WTC11 (cell line): ENCODE data around the gene UQCC3.

ENCODE experiments used
- CDX4 ChIP-seq: fragments of 250-450 bp; sonication (Bioruptor Pico); IDR thresholded peaks from 2 replicates; pipeline ENCODE4 v1.9.0; 2021; ENCODE audit warnings: moderate library complexity, mild to moderate bottlenecking, inconsistent platforms, borderline replicate concordance
- CREB1 ChIP-seq: sonication (generic); formaldehyde crosslinking; IDR thresholded peaks from 2 replicates; pipeline ENCODE4 v1.8.0; 2023; ENCODE audit warnings: mild to moderate bottlenecking, missing genetic modification reagents
- CTCF ChIP-seq: fragments of 200-600 bp; IDR thresholded peaks from 2 replicates; pipeline ENCODE4 v1.8.0; 2022; ENCODE audit warnings: antibody characterized with exemption
- ELF4 ChIP-seq: sonication (generic); formaldehyde crosslinking; IDR thresholded peaks from 2 replicates; pipeline ENCODE4 v1.8.1; 2022; ENCODE audit warnings: low read depth, mild to moderate bottlenecking, moderate library complexity, missing genetic modification reagents
- FOXK1 ChIP-seq: sonication (generic); formaldehyde crosslinking; IDR thresholded peaks from 2 replicates; pipeline ENCODE4 v1.8.0; 2022; ENCODE audit warnings: mild to moderate bottlenecking, moderate library complexity, missing genetic modification reagents
- HMGXB4 ChIP-seq: sonication (generic); formaldehyde crosslinking; IDR thresholded peaks from 2 replicates; pipeline ENCODE4 v1.8.1; 2023; ENCODE audit warnings: mild to moderate bottlenecking, moderate library complexity, missing genetic modification reagents
- JAZF1 ChIP-seq: fragments of 250-450 bp; sonication (Bioruptor Pico); IDR thresholded peaks from 2 replicates; pipeline ENCODE4 v1.9.0; 2021; ENCODE audit warnings: moderate library complexity, mild to moderate bottlenecking, inconsistent platforms
- MAX ChIP-seq: sonication (generic); formaldehyde crosslinking; IDR thresholded peaks from 2 replicates; pipeline ENCODE4 v1.8.0; 2022; ENCODE audit warnings: mild to moderate bottlenecking, missing genetic modification reagents
- NFYB ChIP-seq: sonication (generic); formaldehyde crosslinking; conservative IDR thresholded peaks from 2 replicates; pipeline ENCODE4 v1.8.0; 2022; ENCODE audit warnings: low read depth, missing genetic modification reagents
- NR3C1 ChIP-seq: sonication (generic); formaldehyde crosslinking; conservative IDR thresholded peaks from 2 replicates; pipeline ENCODE4 v1.8.1; 2023; ENCODE audit warnings: low read depth, mild to moderate bottlenecking, missing genetic modification reagents
- ZNF121 ChIP-seq: sonication (generic); formaldehyde crosslinking; IDR thresholded peaks from 2 replicates; pipeline ENCODE4 v1.8.0; 2023; ENCODE audit warnings: missing genetic modification reagents
- ZNF423 ChIP-seq: fragments of 250-450 bp; sonication (Bioruptor Pico); IDR thresholded peaks from 2 replicates; pipeline ENCODE4 v2.1.2; 2022; ENCODE audit warnings: mild to moderate bottlenecking, moderate library complexity

GRCh38 chr11:62627713-62628112 is 43.8 kb upstream of the UQCC3 start:
- TF ChIP-seq CTCF, result no peak
- TF ChIP-seq CDX4 (CRISPR knock-in tag), result no peak
- TF ChIP-seq ZNF423 (CRISPR knock-in tag), result no peak
- TF ChIP-seq ELF4 (CRISPR knock-in tag), result no peak
- no peak for TF ChIP-seq MAX (CRISPR knock-in tag)
- no peak for TF ChIP-seq ZNF121
- TF ChIP-seq JAZF1 (CRISPR knock-in tag), result no peak
- TF ChIP-seq NR3C1, result no peak
- no peak for TF ChIP-seq CREB1 (CRISPR knock-in tag)
- TF ChIP-seq FOXK1 (CRISPR knock-in tag), result no peak
- no peak for TF ChIP-seq HMGXB4 (CRISPR knock-in tag)
- TF ChIP-seq NFYB (CRISPR knock-in tag), result no peak
